HFF-Myc (cell line): ENCODE results near the gene DDX10.

Experiments used
- DNase-seq: peaks from one replicate; pipeline ENCODE4 v3.0.0-alpha.2; 2011; ENCODE audit warnings: low read depth; ENCODE audit errors: extremely low read depth
- H3K4me3 ChIP-seq: replicated peaks from 2 replicates; pipeline ENCODE4 v1.5.1; 2011; ENCODE audit warnings: low read depth, mild to moderate bottlenecking, control low read depth, low read length
- TF ChIP-seq, protein P1 (sequence below): IDR thresholded peaks from 2 replicates; pipeline ENCODE4 v1.5.1; 2012; ENCODE audit warnings: mild to moderate bottlenecking, low read depth, low read length, control low read depth; ENCODE audit errors: missing control alignments

Gene DDX10

DNA sequence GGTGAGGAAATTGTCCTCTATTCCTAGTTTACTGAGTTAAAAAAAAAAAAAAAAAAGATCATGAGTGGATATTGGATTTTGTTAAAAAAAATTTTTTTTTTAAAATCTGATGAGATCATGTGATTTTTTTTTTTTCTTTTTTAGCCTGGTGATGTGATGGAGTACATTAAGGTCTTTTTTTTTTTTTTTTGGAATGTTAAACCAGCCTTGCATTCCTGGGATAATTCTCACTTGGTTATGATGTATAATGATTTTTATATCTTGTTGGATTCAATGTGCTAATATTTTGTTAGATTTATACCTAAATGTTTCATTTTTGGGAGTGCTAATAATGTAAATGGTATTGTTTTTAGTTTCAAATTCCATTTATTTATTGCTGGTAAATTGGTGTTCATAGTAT is 43.3 kb downstream of the DDX10 start:
- DNase-seq, result no peak
- TF ChIP-seq, protein P1, sequence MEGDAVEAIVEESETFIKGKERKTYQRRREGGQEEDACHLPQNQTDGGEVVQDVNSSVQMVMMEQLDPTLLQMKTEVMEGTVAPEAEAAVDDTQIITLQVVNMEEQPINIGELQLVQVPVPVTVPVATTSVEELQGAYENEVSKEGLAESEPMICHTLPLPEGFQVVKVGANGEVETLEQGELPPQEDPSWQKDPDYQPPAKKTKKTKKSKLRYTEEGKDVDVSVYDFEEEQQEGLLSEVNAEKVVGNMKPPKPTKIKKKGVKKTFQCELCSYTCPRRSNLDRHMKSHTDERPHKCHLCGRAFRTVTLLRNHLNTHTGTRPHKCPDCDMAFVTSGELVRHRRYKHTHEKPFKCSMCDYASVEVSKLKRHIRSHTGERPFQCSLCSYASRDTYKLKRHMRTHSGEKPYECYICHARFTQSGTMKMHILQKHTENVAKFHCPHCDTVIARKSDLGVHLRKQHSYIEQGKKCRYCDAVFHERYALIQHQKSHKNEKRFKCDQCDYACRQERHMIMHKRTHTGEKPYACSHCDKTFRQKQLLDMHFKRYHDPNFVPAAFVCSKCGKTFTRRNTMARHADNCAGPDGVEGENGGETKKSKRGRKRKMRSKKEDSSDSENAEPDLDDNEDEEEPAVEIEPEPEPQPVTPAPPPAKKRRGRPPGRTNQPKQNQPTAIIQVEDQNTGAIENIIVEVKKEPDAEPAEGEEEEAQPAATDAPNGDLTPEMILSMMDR, result no peak
- no peak overlapping the region for H3K4me3 ChIP-seq

DNA sequence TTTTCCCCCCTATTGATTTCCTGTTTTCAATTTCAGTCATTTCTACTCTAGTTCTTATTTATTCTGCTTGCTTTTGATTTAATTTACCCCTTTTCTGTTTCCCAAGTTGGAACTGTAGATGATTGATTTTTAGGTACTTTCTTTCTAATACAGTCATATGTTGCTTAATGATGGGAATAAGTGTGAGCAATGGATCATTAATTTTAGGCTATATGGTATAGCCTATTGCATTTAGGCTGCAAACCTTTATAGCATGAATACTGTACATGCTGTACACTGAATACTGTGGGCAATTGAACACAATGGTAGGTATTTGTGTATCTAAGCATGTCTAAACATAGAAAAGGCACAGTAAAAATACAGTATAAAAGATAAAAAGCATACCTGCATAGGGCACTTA is 44.9 kb downstream of the DDX10 start:
- no peak for DNase-seq
- TF ChIP-seq, protein P1, result no peak
- H3K4me3 ChIP-seq, result no peak overlapping the region

DNA sequence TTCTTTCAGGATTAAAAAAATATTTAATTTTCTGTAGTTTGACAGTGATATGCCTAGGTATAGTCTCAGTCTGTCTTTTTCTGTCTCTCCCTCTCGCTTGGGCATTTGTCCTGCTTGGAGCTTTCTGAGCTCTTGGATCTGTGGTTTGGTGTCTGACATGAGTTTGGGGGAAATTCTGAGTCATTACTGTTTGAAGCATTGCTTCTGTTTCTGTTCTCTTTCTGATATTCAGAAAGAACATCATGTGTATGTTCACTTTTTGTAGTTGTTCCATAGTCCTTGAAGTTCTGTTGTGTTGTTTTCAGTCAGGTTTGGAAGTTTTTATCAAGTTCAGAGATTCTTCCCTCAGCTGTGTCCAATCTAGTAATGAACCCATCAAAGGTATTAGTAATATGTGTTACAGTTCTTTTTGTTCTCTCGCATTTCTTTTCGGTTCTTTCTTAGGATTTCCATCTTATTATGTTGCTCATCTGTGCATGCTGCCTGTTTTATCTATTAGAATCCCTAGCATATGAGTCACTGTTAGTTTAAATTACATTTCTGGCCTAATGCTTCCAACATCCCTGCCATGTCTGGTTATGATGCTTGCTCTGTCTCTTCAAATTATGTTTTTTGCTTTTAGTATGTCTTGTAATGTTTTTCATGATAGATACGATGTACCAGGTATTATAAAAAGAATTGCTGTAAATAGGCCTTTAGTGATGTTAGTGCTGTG is 48.4 kb downstream of the DDX10 start:
- TF ChIP-seq, protein P1, result no peak
- no peak overlapping the region for H3K4me3 ChIP-seq
- no peak for DNase-seq

DNA sequence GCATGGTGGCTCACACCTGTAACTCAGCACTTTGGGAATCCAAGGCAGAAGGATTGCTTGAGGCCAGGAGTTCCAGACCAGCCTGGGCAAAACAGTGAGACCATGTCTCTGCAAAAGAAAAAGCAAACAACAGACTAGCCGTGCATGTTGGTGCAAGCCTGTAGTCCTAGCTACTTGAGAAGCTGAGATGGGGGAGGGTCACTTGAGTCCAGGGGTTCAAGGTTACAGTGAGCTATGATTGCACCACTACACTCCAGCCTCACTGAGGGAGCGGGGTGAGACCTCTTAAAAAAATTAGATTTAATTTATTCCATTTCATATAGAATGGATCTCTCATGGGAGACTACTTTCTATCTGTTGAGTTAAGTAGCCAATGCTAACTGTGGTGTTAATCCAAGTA is 50.4 kb downstream of the DDX10 start:
- no peak overlapping the region for H3K4me3 ChIP-seq
- TF ChIP-seq, protein P1, result no peak
- DNase-seq, result no peak

DNA sequence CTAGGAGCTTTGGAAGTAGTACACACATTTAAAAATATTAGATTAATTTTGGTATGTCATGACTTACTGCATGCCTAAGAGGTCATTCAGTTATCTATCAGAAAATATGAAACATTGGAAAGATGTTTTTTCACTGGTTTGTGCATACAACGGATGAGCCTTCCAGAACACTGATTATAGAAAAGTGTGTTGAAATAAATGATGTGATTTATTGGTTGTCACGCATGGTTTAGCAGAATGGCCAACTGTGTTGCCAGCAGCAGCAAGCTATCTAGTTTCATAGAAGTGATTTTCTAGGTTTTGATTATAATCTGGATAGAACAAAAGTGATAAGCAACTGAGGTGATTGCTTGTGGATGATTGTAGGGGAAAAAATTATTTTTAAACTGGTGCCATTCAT is 53.6 kb downstream of the DDX10 start:
- TF ChIP-seq, protein P1, result no peak
- DNase-seq, result no peak
- no peak overlapping the region for H3K4me3 ChIP-seq

DNA sequence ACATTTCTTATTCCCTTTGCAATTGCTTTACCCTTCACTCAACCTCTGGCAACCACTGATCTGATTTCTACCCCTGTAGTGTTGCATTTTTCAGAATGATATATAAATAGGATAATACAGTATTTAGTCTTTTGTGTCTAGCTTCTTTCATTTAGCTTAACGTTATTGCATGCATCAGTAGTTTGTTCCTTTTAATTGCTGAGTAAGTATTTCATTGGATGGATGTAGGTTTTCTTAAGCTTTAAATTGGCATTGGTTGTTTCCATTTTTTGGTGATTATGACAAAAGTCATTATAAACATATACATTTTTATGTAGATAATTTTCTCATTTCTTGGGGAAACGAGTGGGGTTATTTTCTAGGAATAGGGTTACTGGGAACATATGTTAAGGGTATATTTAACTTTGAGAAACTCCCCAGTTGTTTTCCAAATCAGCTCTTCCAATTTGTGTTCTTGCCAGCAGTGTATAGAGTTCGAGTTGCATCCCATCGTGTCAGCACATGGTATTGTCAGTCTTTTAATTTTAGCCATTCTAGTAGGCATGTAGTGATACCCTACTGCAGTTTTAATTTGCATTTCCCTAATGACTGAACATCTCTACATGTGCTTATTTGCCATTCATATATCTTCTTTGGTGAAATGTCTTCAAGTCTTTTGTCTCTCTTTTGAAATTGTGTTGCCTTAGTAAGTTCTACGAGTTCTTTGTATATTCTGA is 60.3 kb downstream of the DDX10 start:
- TF ChIP-seq, protein P1, result no peak
- no peak for DNase-seq
- H3K4me3 ChIP-seq, result no peak overlapping the region
